Measurements from ENCODE around the gene LHX6.
A peak's percentile ranks its signal among the peaks of the same experiment; 100 is the strongest.

Gene LHX6

GRCh38 chr9:122190597-122191381 lies 38.0 kb downstream of the LHX6 start:
- DNase-seq (ENCODE audit: low spot score): no peak

GRCh38 chr9:122188369-122188768 lies 40.4 kb downstream of the LHX6 start:
- no peak for DNase-seq (ENCODE audit: low spot score)

- no peak for DNase-seq (ENCODE audit: low spot score)
Measured at GRCh38 chr9:122186777-122187470, 41.8 kb downstream of the LHX6 start.

- peak; percentile 79 for DNase-seq (ENCODE audit: low spot score)
Measured at GRCh38 chr9:122186301-122186700, 42.5 kb downstream of the LHX6 start.

- DNase-seq (ENCODE audit: low spot score): no peak
Measured at GRCh38 chr9:122184551-122184950, 44.2 kb downstream of the LHX6 start.

GRCh38 chr9:122183501-122183900 lies 45.3 kb downstream of the LHX6 start:
- no peak for DNase-seq (ENCODE audit: low spot score)

GRCh38 chr9:122180633-122181032 lies 48.1 kb downstream of the LHX6 start:
- DNase-seq (ENCODE audit: low spot score): no peak

- DNase-seq (ENCODE audit: low spot score): peak; percentile 40
Measured at GRCh38 chr9:122179690-122180074, 49.1 kb downstream of the LHX6 start.

GRCh38 chr9:122179054-122179689 lies 49.6 kb downstream of the LHX6 start:
- no peak for DNase-seq (ENCODE audit: low spot score)

GRCh38 chr9:122176916-122177315 lies 51.8 kb downstream of the LHX6 start:
- DNase-seq (ENCODE audit: low spot score): no peak

- no peak for DNase-seq (ENCODE audit: low spot score)
Measured at GRCh38 chr9:122173670-122174069, 55.1 kb downstream of the LHX6 start.

GRCh38 chr9:122172131-122172530 lies 56.6 kb downstream of the LHX6 start:
- DNase-seq (ENCODE audit: low spot score): no peak

- DNase-seq (ENCODE audit: low spot score): no peak
Measured at GRCh38 chr9:122168356-122168755, 60.4 kb downstream of the LHX6 start.

GRCh38 chr9:122164286-122164685 lies 64.5 kb downstream of the LHX6 start:
- no peak for DNase-seq (ENCODE audit: low spot score)

- DNase-seq (ENCODE audit: low spot score): no peak
Measured at GRCh38 chr9:122162415-122162814, 66.3 kb downstream of the LHX6 start.

- DNase-seq (ENCODE audit: low spot score): no peak
Measured at GRCh38 chr9:122159925-122160246, 68.9 kb downstream of the LHX6 start.

GRCh38 chr9:122159026-122159924 lies 69.5 kb downstream of the LHX6 start, which contains the start of the genes MORN5 and NDUFA8:
MORN5 (plus strand) TSS chr9:122159908; CDS start chr9:122159973, 65 bp downstream.
NDUFA8 (minus strand) TSS chr9:122159779; CDS start chr9:122159677, 102 bp downstream.
- DNase-seq (ENCODE audit: low spot score): peak; percentile 92

- peak; percentile 61 for DNase-seq (ENCODE audit: low spot score)
Measured at GRCh38 chr9:122158202-122158601, 70.6 kb downstream of the LHX6 start.

- DNase-seq (ENCODE audit: low spot score): no peak
Measured at GRCh38 chr9:122155796-122156195, 73.0 kb downstream of the LHX6 start.

All from HuH-7 (cell line).